ENCODE data around the gene HEYL. TPM values are rescaled to one million over a fixed set of nuclear protein-coding genes. Genes with fewer than 3 reads are reported as not detected.

The HEYL gene
- total and polyA plus RNA-seq, 9 of the 15 experiments (the other 6 are each of a cell fraction or from before 2014, with no cell fraction given): 0.13 to 0.89 (median 0.25) TPM

GRCh38 chr1:39576016-39576657 is 63.3 kb downstream of the HEYL start (continued):
- TF ChIP-seq, protein P1, sequence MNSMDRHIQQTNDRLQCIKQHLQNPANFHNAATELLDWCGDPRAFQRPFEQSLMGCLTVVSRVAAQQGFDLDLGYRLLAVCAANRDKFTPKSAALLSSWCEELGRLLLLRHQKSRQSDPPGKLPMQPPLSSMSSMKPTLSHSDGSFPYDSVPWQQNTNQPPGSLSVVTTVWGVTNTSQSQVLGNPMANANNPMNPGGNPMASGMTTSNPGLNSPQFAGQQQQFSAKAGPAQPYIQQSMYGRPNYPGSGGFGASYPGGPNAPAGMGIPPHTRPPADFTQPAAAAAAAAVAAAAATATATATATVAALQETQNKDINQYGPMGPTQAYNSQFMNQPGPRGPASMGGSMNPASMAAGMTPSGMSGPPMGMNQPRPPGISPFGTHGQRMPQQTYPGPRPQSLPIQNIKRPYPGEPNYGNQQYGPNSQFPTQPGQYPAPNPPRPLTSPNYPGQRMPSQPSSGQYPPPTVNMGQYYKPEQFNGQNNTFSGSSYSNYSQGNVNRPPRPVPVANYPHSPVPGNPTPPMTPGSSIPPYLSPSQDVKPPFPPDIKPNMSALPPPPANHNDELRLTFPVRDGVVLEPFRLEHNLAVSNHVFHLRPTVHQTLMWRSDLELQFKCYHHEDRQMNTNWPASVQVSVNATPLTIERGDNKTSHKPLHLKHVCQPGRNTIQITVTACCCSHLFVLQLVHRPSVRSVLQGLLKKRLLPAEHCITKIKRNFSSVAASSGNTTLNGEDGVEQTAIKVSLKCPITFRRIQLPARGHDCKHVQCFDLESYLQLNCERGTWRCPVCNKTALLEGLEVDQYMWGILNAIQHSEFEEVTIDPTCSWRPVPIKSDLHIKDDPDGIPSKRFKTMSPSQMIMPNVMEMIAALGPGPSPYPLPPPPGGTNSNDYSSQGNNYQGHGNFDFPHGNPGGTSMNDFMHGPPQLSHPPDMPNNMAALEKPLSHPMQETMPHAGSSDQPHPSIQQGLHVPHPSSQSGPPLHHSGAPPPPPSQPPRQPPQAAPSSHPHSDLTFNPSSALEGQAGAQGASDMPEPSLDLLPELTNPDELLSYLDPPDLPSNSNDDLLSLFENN (IDR thresholded peaks at IDR 0.05; ENCODE audit: low read depth in 2 of 2, low read length in 2 of 2): 0 out of 4 replicates have a peak, but pooled peaks of 1 of the 2 experiments have one; percentile 1
- TF ChIP-seq ILK (tag; IDR thresholded peaks at IDR 0.05; ENCODE audit: borderline replicate concordance, low read depth) (no peak), CBX1 (IDR thresholded peaks at IDR 0.05; ENCODE audit: low read depth) (no peak), DMBX1 (CRISPR knock-in tag; IDR thresholded peaks at IDR 0.05; ENCODE audit: borderline replicate concordance) (no peak), RBM14 (IDR thresholded peaks at IDR 0.05; ENCODE audit: borderline replicate concordance, insufficient read depth, low read depth, low read length) (0 out of 2 replicates have a peak, but pooled peaks have one; percentile 41), ZC3H8 (IDR thresholded peaks at IDR 0.05) (no peak), FIP1L1 (IDR thresholded peaks at IDR 0.05; ENCODE audit: low read depth, low read length, poor library complexity, severe bottlenecking) (peak; percentile 76), HDAC1 (IDR thresholded peaks at IDR 0.05) (no peak), CHCHD3 (CRISPR knock-in tag; IDR thresholded peaks at IDR 0.05) (no peak)
- TF ChIP-seq, protein P2, sequence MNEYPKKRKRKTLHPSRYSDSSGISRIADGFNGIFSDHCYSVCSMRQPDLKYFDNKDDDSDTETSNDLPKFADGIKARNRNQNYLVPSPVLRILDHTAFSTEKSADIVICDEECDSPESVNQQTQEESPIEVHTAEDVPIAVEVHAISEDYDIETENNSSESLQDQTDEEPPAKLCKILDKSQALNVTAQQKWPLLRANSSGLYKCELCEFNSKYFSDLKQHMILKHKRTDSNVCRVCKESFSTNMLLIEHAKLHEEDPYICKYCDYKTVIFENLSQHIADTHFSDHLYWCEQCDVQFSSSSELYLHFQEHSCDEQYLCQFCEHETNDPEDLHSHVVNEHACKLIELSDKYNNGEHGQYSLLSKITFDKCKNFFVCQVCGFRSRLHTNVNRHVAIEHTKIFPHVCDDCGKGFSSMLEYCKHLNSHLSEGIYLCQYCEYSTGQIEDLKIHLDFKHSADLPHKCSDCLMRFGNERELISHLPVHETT (CRISPR knock-in tag; conservative IDR thresholded peaks at IDR 0.05 in 1 of 2, IDR thresholded peaks at IDR 0.05 in 1 of 2): no peak
- TF ChIP-seq, protein P3, sequence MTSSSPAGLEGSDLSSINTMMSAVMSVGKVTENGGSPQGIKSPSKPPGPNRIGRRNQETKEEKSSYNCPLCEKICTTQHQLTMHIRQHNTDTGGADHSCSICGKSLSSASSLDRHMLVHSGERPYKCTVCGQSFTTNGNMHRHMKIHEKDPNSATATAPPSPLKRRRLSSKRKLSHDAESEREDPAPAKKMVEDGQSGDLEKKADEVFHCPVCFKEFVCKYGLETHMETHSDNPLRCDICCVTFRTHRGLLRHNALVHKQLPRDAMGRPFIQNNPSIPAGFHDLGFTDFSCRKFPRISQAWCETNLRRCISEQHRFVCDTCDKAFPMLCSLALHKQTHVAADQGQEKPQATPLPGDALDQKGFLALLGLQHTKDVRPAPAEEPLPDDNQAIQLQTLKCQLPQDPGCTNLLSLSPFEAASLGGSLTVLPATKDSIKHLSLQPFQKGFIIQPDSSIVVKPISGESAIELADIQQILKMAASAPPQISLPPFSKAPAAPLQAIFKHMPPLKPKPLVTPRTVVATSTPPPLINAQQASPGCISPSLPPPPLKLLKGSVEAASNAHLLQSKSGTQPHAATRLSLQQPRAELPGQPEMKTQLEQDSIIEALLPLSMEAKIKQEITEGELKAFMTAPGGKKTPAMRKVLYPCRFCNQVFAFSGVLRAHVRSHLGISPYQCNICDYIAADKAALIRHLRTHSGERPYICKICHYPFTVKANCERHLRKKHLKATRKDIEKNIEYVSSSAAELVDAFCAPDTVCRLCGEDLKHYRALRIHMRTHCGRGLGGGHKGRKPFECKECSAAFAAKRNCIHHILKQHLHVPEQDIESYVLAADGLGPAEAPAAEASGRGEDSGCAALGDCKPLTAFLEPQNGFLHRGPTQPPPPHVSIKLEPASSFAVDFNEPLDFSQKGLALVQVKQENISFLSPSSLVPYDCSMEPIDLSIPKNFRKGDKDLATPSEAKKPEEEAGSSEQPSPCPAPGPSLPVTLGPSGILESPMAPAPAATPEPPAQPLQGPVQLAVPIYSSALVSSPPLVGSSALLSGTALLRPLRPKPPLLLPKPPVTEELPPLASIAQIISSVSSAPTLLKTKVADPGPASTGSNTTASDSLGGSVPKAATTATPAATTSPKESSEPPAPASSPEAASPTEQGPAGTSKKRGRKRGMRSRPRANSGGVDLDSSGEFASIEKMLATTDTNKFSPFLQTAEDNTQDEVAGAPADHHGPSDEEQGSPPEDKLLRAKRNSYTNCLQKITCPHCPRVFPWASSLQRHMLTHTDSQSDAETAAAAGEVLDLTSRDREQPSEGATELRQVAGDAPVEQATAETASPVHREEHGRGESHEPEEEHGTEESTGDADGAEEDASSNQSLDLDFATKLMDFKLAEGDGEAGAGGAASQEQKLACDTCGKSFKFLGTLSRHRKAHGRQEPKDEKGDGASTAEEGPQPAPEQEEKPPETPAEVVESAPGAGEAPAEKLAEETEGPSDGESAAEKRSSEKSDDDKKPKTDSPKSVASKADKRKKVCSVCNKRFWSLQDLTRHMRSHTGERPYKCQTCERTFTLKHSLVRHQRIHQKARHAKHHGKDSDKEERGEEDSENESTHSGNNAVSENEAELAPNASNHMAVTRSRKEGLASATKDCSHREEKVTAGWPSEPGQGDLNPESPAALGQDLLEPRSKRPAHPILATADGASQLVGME (CRISPR knock-in tag; IDR thresholded peaks at IDR 0.05): no peak
- TF ChIP-seq, protein P4, sequence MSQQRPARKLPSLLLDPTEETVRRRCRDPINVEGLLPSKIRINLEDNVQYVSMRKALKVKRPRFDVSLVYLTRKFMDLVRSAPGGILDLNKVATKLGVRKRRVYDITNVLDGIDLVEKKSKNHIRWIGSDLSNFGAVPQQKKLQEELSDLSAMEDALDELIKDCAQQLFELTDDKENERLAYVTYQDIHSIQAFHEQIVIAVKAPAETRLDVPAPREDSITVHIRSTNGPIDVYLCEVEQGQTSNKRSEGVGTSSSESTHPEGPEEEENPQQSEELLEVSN (IDR thresholded peaks at IDR 0.05; ENCODE audit: borderline replicate concordance in 1 of 2, extremely low read depth in 1 of 2, insufficient read depth in 1 of 2, insufficient read length in 1 of 2, low read depth in 1 of 2, low read length in 1 of 2, poor library complexity in 1 of 2, severe bottlenecking in 1 of 2): peak in 1 of 2 experiments; percentile 31

All from K562 (cell line).